Gastrocnemius medialis (tissue), 4 donors: ENCODE results near the gene DIPK1A. TPM values are rescaled to one million over a fixed set of nuclear protein-coding genes. Genes with fewer than 3 reads are reported as not detected.
A peak's percentile ranks its signal among the peaks of the same experiment; 100 is the strongest.

Source experiments
- ATAC-seq, 2 donors: fragments of 150-250 bp; one replicate each; pipeline ENCODE4 v1.9.1; 2016
- DNase-seq, 2 donors: peaks; one replicate each; pipeline ENCODE4 v3.0.0-alpha.2; 2019
- H3K27ac ChIP-seq, 4 donors: fragments of 200-600 bp; sonication (generic); 1 replicate in 1 of 4; 2 replicates in 3 of 4; pipeline ENCODE4 v1.5.1; 2016 to 2018; ENCODE audit warnings: mild to moderate bottlenecking in 2 of 4, moderate library complexity in 1 of 4
- H3K27me3 ChIP-seq, 3 donors: fragments of 200-600 bp; sonication (generic) in 2 of 3; 1 replicate in 1 of 3; 2 replicates in 2 of 3; pipeline versions ENCODE4 v1.5.1 to v1.6.0; 2016 to 2019; ENCODE audit warnings: mild to moderate bottlenecking in 1 of 3, moderate library complexity in 1 of 3
- H3K36me3 ChIP-seq, 2 donors: fragments of 200-600 bp; sonication (generic) in 1 of 2; one replicate each; pipeline ENCODE4 v1.5.1; 2017 to 2018
- H3K4me1 ChIP-seq, 2 donors: fragments of 200-600 bp; sonication (generic) in 1 of 2; one replicate each; pipeline ENCODE4 v1.5.1; 2016 to 2017; ENCODE audit warnings: mild to moderate bottlenecking in 2 of 2
- H3K4me3 ChIP-seq, 4 donors: fragments of 200-600 bp; sonication (generic) in 3 of 4; 1 replicate in 1 of 4; 2 replicates in 3 of 4; pipeline ENCODE4 v1.5.1; 2016 to 2019; ENCODE audit warnings: mild to moderate bottlenecking in 2 of 4
- H3K9me3 ChIP-seq, 3 donors: fragments of 200-600 bp; sonication (generic) in 2 of 3; 1 replicate in 1 of 3; 2 replicates in 2 of 3; pipeline ENCODE4 v1.5.1; 2016 to 2019
- CTCF ChIP-seq, 5 experiments: fragments of 450-650 bp in 3 of 5; fragments of 200-600 bp in 2 of 5; sonication (generic) in 2 of 5; IDR thresholded peaks in 4 of 5; conservative IDR thresholded peaks in 1 of 5; 1 replicate in 4 of 5; 2 replicates in 1 of 5; pipeline ENCODE4 v1.5.1; 2016 to 2019; ENCODE audit warnings: antibody characterized with exemption in 5 of 5, mild to moderate bottlenecking in 3 of 5, moderate library complexity in 3 of 5
- POLR2A ChIP-seq, 2 donors: fragments of 450-650 bp; IDR thresholded peaks; one replicate each; pipeline ENCODE4 v1.6.1; 2017; ENCODE audit warnings: antibody characterized with exemption in 2 of 2, mild to moderate bottlenecking in 2 of 2, moderate library complexity in 2 of 2
- in situ Hi-C, 4 donors: fragments of 200-750 bp; cut with MboI; loops; one replicate each; pipeline versions ENCODE4 v1.15.0 to v1.8.0; 2017; ENCODE audit warnings: low sequenced_read_pairs in 4 of 4
- intact Hi-C: fragments of 100-400 bp; cut with DNase I; formaldehyde crosslinking; loops from one replicate; pipeline ENCODE4 v1.15.1; 2023; ENCODE audit warnings: low total_unique reads
- total RNA-seq, 4 donors: library from RNA; depleted of rRNA; stranded (reverse); fragments of >200 nt; gene quantifications; one replicate each; pipeline versions ENCODE4 v1.1.0 to v1.2.3, GENCODE V29; 2016

The DIPK1A gene
- total RNA-seq: 1 to 10 TPM; 3.3 to 9.2 (median 4.7) TPM

GRCh38 chr1:92961131-92961895 is at the start of gene DIPK1A:
DIPK1A (minus strand) TSS chr1:92961462; CDS start chr1:92961429, 33 bp downstream.
- H3K36me3 ChIP-seq: no peaks in the 10 kb centered on the region
- peak; percentile 74 to 78 for ATAC-seq
- TF ChIP-seq POLR2A (IDR thresholded peaks at IDR 0.05) (peak; percentile 47 to 64), CTCF (IDR thresholded peaks at IDR 0.05 in 4 of 5, conservative IDR thresholded peaks at IDR 0.05 in 1 of 5) (peak in 1 of 5 experiments; percentile 12)
- H3K27me3 ChIP-seq: no peaks in the 10 kb centered on the region
- H3K9me3 ChIP-seq: no peaks in the 10 kb centered on the region
- in situ Hi-C loops: no loop called here
- peak within 1 kb of the TSS; percentile 77 to 94 (median 84) for H3K4me3 ChIP-seq
- peaks cover 15 to 17% of the 10 kb centered on the region in 2 donors for H3K4me1 ChIP-seq
- peak; percentile 35 to 67 for DNase-seq
- intact Hi-C loops: loop anchor here (2.0 to 10.0 kb wide), 3 partner anchors 119 to 383 kb away; partner anchors contain the start of genes CCDC18, DR1 and TMED5
- H3K27ac ChIP-seq: peak within 1 kb of the TSS; percentile 84 to 92 (median 90)

- no peaks in the 10 kb centered on the region for H3K9me3 ChIP-seq
- H3K36me3 ChIP-seq: no peaks in the 10 kb centered on the region
- no peak overlapping the region for H3K27ac ChIP-seq
- H3K4me1 ChIP-seq: peaks cover 1 to 6% of the 10 kb centered on the region in 2 donors
- in situ Hi-C loops: no loop called here
- intact Hi-C loops: no loop called here
- ATAC-seq (no peak), DNase-seq (no peak)
- no peak overlapping the region for H3K4me3 ChIP-seq
- no peaks in the 10 kb centered on the region for H3K27me3 ChIP-seq
- TF ChIP-seq POLR2A (IDR thresholded peaks at IDR 0.05) (no peak), CTCF (IDR thresholded peaks at IDR 0.05 in 4 of 5, conservative IDR thresholded peaks at IDR 0.05 in 1 of 5) (no peak)
Observed at GRCh38 chr1:93007941-93008577, 46.8 kb upstream of the DIPK1A start.

GRCh38 chr1:93005252-93005598 is 44.0 kb upstream of the DIPK1A start:
- intact Hi-C loops: no loop called here
- Histone ChIP-seq H3K9me3 (no peaks in the 10 kb centered on the region), H3K27ac (no peak overlapping the region), H3K27me3 (no peaks in the 10 kb centered on the region), H3K36me3 (no peaks in the 10 kb centered on the region), H3K4me1 (peaks cover 0 to 10% of the 10 kb centered on the region in 2 donors), H3K4me3 (no peak overlapping the region)
- in situ Hi-C loops: no loop called here
- ATAC-seq (no peak), DNase-seq (no peak)
- no peak for TF ChIP-seq CTCF (IDR thresholded peaks at IDR 0.05 in 4 of 5, conservative IDR thresholded peaks at IDR 0.05 in 1 of 5)

GRCh38 chr1:93004566-93005251 is 43.4 kb upstream of the DIPK1A start:
- no peak for DNase-seq
- in situ Hi-C loops (no loop called here), intact Hi-C loops (no loop called here)
- no peak overlapping the region for H3K4me3 ChIP-seq
- no peak for ATAC-seq
- H3K4me1 ChIP-seq: peaks cover 0 to 10% of the 10 kb centered on the region in 2 donors
- H3K27me3 ChIP-seq: no peaks in the 10 kb centered on the region
- no peaks in the 10 kb centered on the region for H3K36me3 ChIP-seq
- no peaks in the 10 kb centered on the region for H3K9me3 ChIP-seq
- TF ChIP-seq POLR2A (IDR thresholded peaks at IDR 0.05): no peak
- no peak for TF ChIP-seq CTCF (IDR thresholded peaks at IDR 0.05 in 4 of 5, conservative IDR thresholded peaks at IDR 0.05 in 1 of 5)
- H3K27ac ChIP-seq: no peak overlapping the region
